Cerebellar nuclear complex (tissue), 1 donor: Measurements from ENCODE around the gene SGK2.
A peak's percentile ranks its signal among the peaks of the same experiment; 100 is the strongest.
"Not testable (repeated sequence)": the region's sequence is repeated elsewhere in the genome, so short reads cannot be mapped to it uniquely, and the experiment has no call there.

Experiments
- DNase-seq, 2 experiments: peaks; one replicate each; lab custom pipeline; 2025; lab: John Stamatoyannopoulos, UW

The SGK2 gene

GRCh38 chr20:43563991-43564390 lies 5.2 kb downstream of the SGK2 start:
- no peak for DNase-seq

- no peak for DNase-seq
Measured at GRCh38 chr20:43564455-43564854, 5.6 kb downstream of the SGK2 start.

GRCh38 chr20:43564993-43565757 lies 6.3 kb downstream of the SGK2 start:
- DNase-seq = no peak

GRCh38 chr20:43565758-43566104 lies 6.9 kb downstream of the SGK2 start:
- DNase-seq = peak in 1 of 2 experiments; percentile 19

- DNase-seq = no peak
Measured at GRCh38 chr20:43567477-43567876, 8.7 kb downstream of the SGK2 start.

- no peak for DNase-seq
Measured at GRCh38 chr20:43568706-43569105, 9.9 kb downstream of the SGK2 start.

GRCh38 chr20:43569282-43569681 lies 10.5 kb downstream of the SGK2 start:
- DNase-seq = no peak

GRCh38 chr20:43570496-43570895 lies 11.7 kb downstream of the SGK2 start:
- no peak for DNase-seq

GRCh38 chr20:43571310-43571709 lies 12.5 kb downstream of the SGK2 start:
- DNase-seq = no peak

GRCh38 chr20:43571771-43572170 lies 12.9 kb downstream of the SGK2 start:
- DNase-seq = no peak

- no peak for DNase-seq
Measured at GRCh38 chr20:43572891-43573290, 14.1 kb downstream of the SGK2 start.

- no peak for DNase-seq
Measured at GRCh38 chr20:43576108-43576507, 17.3 kb downstream of the SGK2 start.

GRCh38 chr20:43579861-43580793 lies 21.3 kb downstream of the SGK2 start:
- DNase-seq = no peak

GRCh38 chr20:43583133-43583864 lies 24.5 kb downstream of the SGK2 start:
- no peak for DNase-seq

- no peak for DNase-seq
Measured at GRCh38 chr20:43583982-43584432, 25.2 kb downstream of the SGK2 start.

GRCh38 chr20:43584448-43585136 lies 25.8 kb downstream of the SGK2 start:
- DNase-seq = no peak

- DNase-seq = no peak
Measured at GRCh38 chr20:43586641-43587040, 27.8 kb downstream of the SGK2 start.

GRCh38 chr20:43588526-43588925 lies 29.7 kb downstream of the SGK2 start:
- not testable (repeated sequence) for DNase-seq

GRCh38 chr20:43590036-43590391 lies 31.2 kb downstream of the SGK2 start:
- no peak for DNase-seq

- DNase-seq = peak; percentile 61 to 74
Measured at GRCh38 chr20:43590392-43591303, 31.8 kb downstream of the SGK2 start, which contains the start of gene IFT52. IFT52 (plus strand) TSS chr20:43590937; CDS start chr20:43594699, 3,762 bp downstream.

GRCh38 chr20:43601960-43602359 lies 43.1 kb downstream of the SGK2 start:
- DNase-seq = not testable (repeated sequence)
